ENCODE data around the gene ABHD17C.
A peak's percentile ranks its signal among the peaks of the same experiment; 100 is the strongest.

ABHD17C gene

DNA sequence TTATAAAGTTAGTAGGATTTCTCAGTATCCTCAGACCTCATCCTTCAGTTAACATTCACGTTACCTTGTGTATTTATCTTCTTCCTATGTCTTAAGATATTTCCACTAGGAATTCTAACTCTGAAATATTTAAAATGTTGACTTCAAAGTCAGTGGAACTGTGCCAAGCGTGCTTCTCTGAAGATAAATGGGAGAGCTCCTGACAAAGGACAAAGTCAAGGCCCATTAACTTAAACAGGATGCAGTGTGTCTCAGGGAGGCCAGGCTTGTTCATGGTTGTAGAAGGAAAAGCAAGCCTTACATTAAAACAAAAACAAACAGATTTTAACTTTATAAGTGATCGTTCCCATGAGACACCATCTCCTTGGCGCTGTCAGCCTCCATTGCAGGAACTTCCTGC lies 41.5 kb downstream of the ABHD17C start:
- Histone ChIP-seq H3K4me3 (replicated peaks; ENCODE audit: insufficient read depth, low read length) (no peak overlapping the region), H3K27ac (replicated peaks) (no peak overlapping the region), H3K27me3 (ENCODE audit: insufficient read depth, poor library complexity, severe bottlenecking) (no peaks in the 10 kb centered on the region)
- TF ChIP-seq CTCF (IDR thresholded peaks at IDR 0.05; ENCODE audit: insufficient read depth, low read length) (no peak), GABPA (IDR thresholded peaks at IDR 0.05; ENCODE audit: low read depth) (no peak)
- no peak for DNase-seq (ENCODE audit: low read depth in 1 of 2, low spot score in 1 of 2)

GRCh38 chr15:80739919-80740318 lies 44.8 kb downstream of the ABHD17C start:
- Histone ChIP-seq H3K27me3 (ENCODE audit: insufficient read depth, poor library complexity, severe bottlenecking) (no peaks in the 10 kb centered on the region), H3K27ac (replicated peaks) (no peak overlapping the region), H3K4me3 (replicated peaks; ENCODE audit: insufficient read depth, low read length) (no peak overlapping the region)
- TF ChIP-seq CTCF (IDR thresholded peaks at IDR 0.05; ENCODE audit: insufficient read depth, low read length) (no peak), POLR2AphosphoS5 (IDR thresholded peaks at IDR 0.05; ENCODE audit: low read depth) (no peak), GABPA (IDR thresholded peaks at IDR 0.05; ENCODE audit: low read depth) (no peak), REST (IDR thresholded peaks at IDR 0.05; ENCODE audit: insufficient replicate concordance, low read depth) (no peak), SPI1 (IDR thresholded peaks at IDR 0.05; ENCODE audit: borderline replicate concordance, low read depth) (no peak)
- peak in 1 of 2 experiments; percentile 12 for DNase-seq (ENCODE audit: low read depth in 1 of 2, low spot score in 1 of 2)

DNA sequence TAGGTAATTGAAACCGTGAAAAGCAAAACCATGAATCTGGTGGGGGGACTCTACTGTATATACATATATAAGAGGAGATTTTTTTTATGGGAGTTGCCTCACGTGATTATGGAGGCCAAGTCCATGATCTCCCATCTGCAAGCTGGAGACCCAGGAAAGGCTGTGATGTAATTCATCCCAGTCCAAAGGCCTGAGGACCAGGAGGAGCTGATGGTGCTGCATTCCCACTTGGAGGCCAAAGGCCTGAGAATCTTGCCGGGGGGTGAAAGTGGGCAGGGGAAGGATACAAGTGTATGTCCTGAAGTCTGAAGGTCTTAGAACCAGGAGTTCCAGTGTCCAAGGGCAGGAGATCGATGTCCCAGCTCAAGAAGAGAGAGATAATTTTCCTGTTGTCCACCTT lies 47.0 kb downstream of the ABHD17C start:
- TF ChIP-seq CTCF (IDR thresholded peaks at IDR 0.05; ENCODE audit: insufficient read depth, low read length), result no peak
- no peak for TF ChIP-seq SPI1 (IDR thresholded peaks at IDR 0.05; ENCODE audit: borderline replicate concordance, low read depth)
- TF ChIP-seq GABPA (IDR thresholded peaks at IDR 0.05; ENCODE audit: low read depth), result no peak
- TF ChIP-seq POLR2AphosphoS5 (IDR thresholded peaks at IDR 0.05; ENCODE audit: low read depth), result no peak
- TF ChIP-seq REST (IDR thresholded peaks at IDR 0.05; ENCODE audit: insufficient replicate concordance, low read depth), result no peak
- H3K4me3 ChIP-seq (replicated peaks; ENCODE audit: insufficient read depth, low read length), result no peak overlapping the region
- H3K27me3 ChIP-seq (ENCODE audit: insufficient read depth, poor library complexity, severe bottlenecking), result no peaks in the 10 kb centered on the region
- DNase-seq (ENCODE audit: low read depth in 1 of 2, low spot score in 1 of 2), result no peak
- H3K27ac ChIP-seq (replicated peaks), result no peak overlapping the region

- no peak overlapping the region for H3K4me3 ChIP-seq (replicated peaks; ENCODE audit: insufficient read depth, low read length)
- no peaks in the 10 kb centered on the region for H3K27me3 ChIP-seq (ENCODE audit: insufficient read depth, poor library complexity, severe bottlenecking)
- no peak overlapping the region for H3K27ac ChIP-seq (replicated peaks)
- TF ChIP-seq POLR2AphosphoS5 (IDR thresholded peaks at IDR 0.05; ENCODE audit: low read depth), result no peak
- no peak for TF ChIP-seq CTCF (IDR thresholded peaks at IDR 0.05; ENCODE audit: insufficient read depth, low read length)
- no peak for TF ChIP-seq REST (IDR thresholded peaks at IDR 0.05; ENCODE audit: insufficient replicate concordance, low read depth)
- no peak for TF ChIP-seq GABPA (IDR thresholded peaks at IDR 0.05; ENCODE audit: low read depth)
- TF ChIP-seq SPI1 (IDR thresholded peaks at IDR 0.05; ENCODE audit: borderline replicate concordance, low read depth), result no peak
- no peak for DNase-seq (ENCODE audit: low read depth in 1 of 2, low spot score in 1 of 2)
Measured at GRCh38 chr15:80743189-80743833, 48.2 kb downstream of the ABHD17C start.
